DMS114 treated with DMSO at 0.1 percent for 48 hours (cell line): ENCODE measurements around the gene PPARA.
"Not testable (repeated sequence)": the region's sequence is repeated elsewhere in the genome, so short reads cannot be mapped to it uniquely, and the experiment has no call there.

Experiments used
- DNase-seq: peaks from one replicate; lab custom pipeline; 2025; ENCODE audit not compliant: unreplicated experiment; lab: John Stamatoyannopoulos, UW

The PPARA gene

GRCh38 chr22:46165977-46166376 lies 15.7 kb downstream of the PPARA start:
- DNase-seq = no peak

GRCh38 chr22:46169628-46170027 lies 19.3 kb downstream of the PPARA start:
- DNase-seq = no peak

- DNase-seq = no peak
These were observed 21.6 kb downstream of the PPARA start for GRCh38 chr22:46171940-46172339.

GRCh38 chr22:46172522-46173110 lies 22.3 kb downstream of the PPARA start:
- DNase-seq = no peak

- DNase-seq = no peak
These were observed 22.8 kb downstream of the PPARA start for GRCh38 chr22:46173152-46173551.

- no peak for DNase-seq
These were observed 25.3 kb downstream of the PPARA start for GRCh38 chr22:46175631-46176030.

- DNase-seq = no peak
These were observed 26.2 kb downstream of the PPARA start for GRCh38 chr22:46176508-46177003.

GRCh38 chr22:46178755-46179505 lies 28.6 kb downstream of the PPARA start:
- no peak for DNase-seq

GRCh38 chr22:46179748-46180147 lies 29.4 kb downstream of the PPARA start:
- no peak for DNase-seq

GRCh38 chr22:46180370-46181137 lies 30.2 kb downstream of the PPARA start:
- no peak for DNase-seq

- no peak for DNase-seq
These were observed 33.4 kb downstream of the PPARA start for GRCh38 chr22:46183733-46184132.

- DNase-seq = no peak
These were observed 35.0 kb downstream of the PPARA start for GRCh38 chr22:46185283-46185682.

- no peak for DNase-seq
These were observed 37.5 kb downstream of the PPARA start for GRCh38 chr22:46187862-46188261.

GRCh38 chr22:46192210-46192993 lies 42.1 kb downstream of the PPARA start:
- DNase-seq = no peak

- DNase-seq = no peak
These were observed 43.6 kb downstream of the PPARA start for GRCh38 chr22:46193898-46194310.

GRCh38 chr22:46195487-46196165 lies 45.3 kb downstream of the PPARA start:
- DNase-seq = no peak

- DNase-seq = no peak
These were observed 46.0 kb downstream of the PPARA start for GRCh38 chr22:46196278-46196677.

- DNase-seq = no peak
These were observed 47.9 kb downstream of the PPARA start for GRCh38 chr22:46198274-46198673.

GRCh38 chr22:46198806-46199205 lies 48.5 kb downstream of the PPARA start:
- not testable (repeated sequence) for DNase-seq

- DNase-seq = no peak
These were observed 50.9 kb downstream of the PPARA start for GRCh38 chr22:46201059-46201757.
